DMS153 treated with DMSO at 0.1 percent for 48 hours (cell line): Measurements from ENCODE around the gene CDHR1.

Experiments
- DNase-seq: peaks from one replicate; lab custom pipeline; 2025; ENCODE audit not compliant: unreplicated experiment; lab: John Stamatoyannopoulos, UW

CDHR1 gene

GRCh38 chr10:84226616-84227015 is 32.3 kb downstream of the CDHR1 start:
- no peak for DNase-seq

- DNase-seq, result no peak
Observed at GRCh38 chr10:84227810-84228209, 33.5 kb downstream of the CDHR1 start.

GRCh38 chr10:84230359-84230758 is 36.0 kb downstream of the CDHR1 start:
- no peak for DNase-seq

- no peak for DNase-seq
Observed at GRCh38 chr10:84232376-84232775, 38.0 kb downstream of the CDHR1 start.

GRCh38 chr10:84233940-84234339 is 39.6 kb downstream of the CDHR1 start:
- DNase-seq, result no peak

- DNase-seq, result no peak
Observed at GRCh38 chr10:84234479-84234878, 40.1 kb downstream of the CDHR1 start.

GRCh38 chr10:84235096-84235495 is 40.8 kb downstream of the CDHR1 start:
- no peak for DNase-seq

- no peak for DNase-seq
Observed at GRCh38 chr10:84236807-84237198, 42.5 kb downstream of the CDHR1 start.

GRCh38 chr10:84237199-84238051 is 43.1 kb downstream of the CDHR1 start:
- DNase-seq, result no peak

- no peak for DNase-seq
Observed at GRCh38 chr10:84238909-84239308, 44.6 kb downstream of the CDHR1 start.

GRCh38 chr10:84241185-84241790 is 47.0 kb downstream of the CDHR1 start, which contains the start of gene LRIT1:
TSS of gene LRIT1 (minus strand) at chr10:84241546. CDS start at chr10:84241439, 107 bp downstream.
- DNase-seq, result no peak

- no peak for DNase-seq
Observed at GRCh38 chr10:84243759-84244158, 49.4 kb downstream of the CDHR1 start.

- no peak for DNase-seq
Observed at GRCh38 chr10:84244651-84245270, 50.4 kb downstream of the CDHR1 start, which contains the start of gene RGR. TSS of gene RGR (plus strand) at chr10:84245053. CDS start at chr10:84245091, 38 bp downstream.

GRCh38 chr10:84247496-84247895 is 53.2 kb downstream of the CDHR1 start:
- no peak for DNase-seq

GRCh38 chr10:84248794-84249193 is 54.5 kb downstream of the CDHR1 start:
- no peak for DNase-seq

GRCh38 chr10:84254552-84255478 is 60.5 kb downstream of the CDHR1 start:
- no peak for DNase-seq

- no peak for DNase-seq
Observed at GRCh38 chr10:84256510-84257342, 62.4 kb downstream of the CDHR1 start.

- no peak for DNase-seq
Observed at GRCh38 chr10:84257343-84258020, 63.1 kb downstream of the CDHR1 start.

- DNase-seq, result no peak
Observed at GRCh38 chr10:84258034-84258695, 63.8 kb downstream of the CDHR1 start.
